Suprapubic skin (tissue), 4 donors: ENCODE results near the gene PMEPA1. TPM values are rescaled to one million over a fixed set of nuclear protein-coding genes. Genes with fewer than 3 reads are reported as not detected.

Experiments
- DNase-seq, 2 donors: peaks; one replicate each; pipeline ENCODE4 v3.0.0-alpha.2; 2019; ENCODE audit warnings: low spot score in 2 of 2
- H3K27ac ChIP-seq: fragments of 200-600 bp; sonication (generic); one replicate; pipeline ENCODE4 v1.5.1; 2019
- H3K27me3 ChIP-seq: fragments of 200-600 bp; sonication (generic); one replicate; pipeline ENCODE4 v1.5.1; 2019
- H3K36me3 ChIP-seq: fragments of 200-600 bp; sonication (generic); one replicate; pipeline ENCODE4 v1.5.1; 2019
- H3K4me1 ChIP-seq: fragments of 200-600 bp; sonication (generic); one replicate; pipeline ENCODE4 v1.5.1; 2019
- H3K4me3 ChIP-seq: fragments of 200-600 bp; sonication (generic); one replicate; pipeline ENCODE4 v1.5.1; 2019; ENCODE audit warnings: mild to moderate bottlenecking
- H3K9me3 ChIP-seq: fragments of 200-600 bp; sonication (generic); one replicate; pipeline ENCODE4 v1.5.1; 2019
- EP300 ChIP-seq: sonication (generic); formaldehyde crosslinking; IDR thresholded peaks from one replicate; pipeline ENCODE4 v1.6.1; 2017; ENCODE audit warnings: antibody characterized with exemption
- POLR2A ChIP-seq, 2 donors: fragments of 450-650 bp; IDR thresholded peaks; one replicate each; pipeline ENCODE4 v1.6.1; 2017; ENCODE audit warnings: antibody characterized with exemption in 2 of 2, mild to moderate bottlenecking in 2 of 2, moderate library complexity in 2 of 2
- POLR2AphosphoS5 ChIP-seq, 3 donors: sonication (generic); formaldehyde crosslinking; IDR thresholded peaks; one replicate each; pipeline ENCODE4 v1.6.1; 2017; ENCODE audit warnings: antibody characterized with exemption in 3 of 3
- WGBS: methylation state at CpG from one replicate; pipeline ENCODE4 v1.1.5; 2018; 5-methylcytosine and 5-hydroxymethylcytosine counted together
- total RNA-seq, 4 donors: library from RNA; depleted of rRNA; stranded (reverse); fragments of >200 nt; gene quantifications; one replicate each; pipeline ENCODE4 v1.1.0, GENCODE V29; 2016
- TF ChIP-seq, protein P1 (sequence below), 2 donors: fragments of 200-600 bp in 1 of 2; fragments of 450-650 bp in 1 of 2; sonication (generic) in 1 of 2; IDR thresholded peaks; one replicate each; pipeline ENCODE4 v1.5.1; 2016 to 2019; ENCODE audit warnings: antibody characterized with exemption in 2 of 2, mild to moderate bottlenecking in 1 of 2, moderate library complexity in 1 of 2

PMEPA1 gene
- total RNA-seq, 4 donors from 2014 or later: 9.5 to 20.4 (median 16.2) TPM

DNA sequence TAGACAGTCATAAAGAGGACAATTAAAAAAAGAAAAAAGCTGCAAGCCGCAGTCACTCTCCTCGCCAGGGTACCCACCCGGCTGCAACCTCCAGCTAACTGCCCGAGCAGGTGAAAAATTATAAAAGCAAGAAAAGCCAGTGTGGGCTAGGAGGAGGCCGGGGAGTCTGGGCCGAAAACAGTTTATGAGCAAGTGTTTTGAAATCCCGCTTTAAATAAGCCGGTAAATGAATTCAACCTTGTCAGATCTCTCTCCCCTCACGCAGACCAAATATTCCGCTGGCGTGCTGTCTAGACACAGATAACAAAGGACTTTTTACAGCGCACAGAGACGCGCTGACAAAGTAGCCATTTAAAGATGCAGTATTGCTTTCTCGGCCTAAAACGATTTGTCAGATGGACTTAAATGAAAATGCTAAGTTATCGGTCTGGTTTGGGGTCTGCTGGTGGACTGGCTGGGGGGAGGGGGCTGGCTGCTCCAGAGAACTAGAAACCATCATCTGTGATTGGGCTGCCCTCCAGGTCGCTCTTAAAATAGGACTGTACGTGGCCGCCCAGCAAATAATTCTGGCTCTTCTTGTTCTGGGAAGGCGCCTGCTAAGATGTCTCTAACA, 24.6 kb downstream of the PMEPA1 start:
- Histone ChIP-seq H3K36me3 (no peaks in the 10 kb centered on the region), H3K27me3 (no peaks in the 10 kb centered on the region), H3K27ac (no peak overlapping the region), H3K4me3 (no peak overlapping the region), H3K9me3 (no peaks in the 10 kb centered on the region), H3K4me1 (peaks cover 77% of the 10 kb centered on the region)
- no peak for DNase-seq
- TF ChIP-seq EP300 (no peak), POLR2AphosphoS5 (IDR thresholded peaks at IDR 0.05) (no peak), POLR2A (IDR thresholded peaks at IDR 0.05) (no peak)
- TF ChIP-seq, protein P1, sequence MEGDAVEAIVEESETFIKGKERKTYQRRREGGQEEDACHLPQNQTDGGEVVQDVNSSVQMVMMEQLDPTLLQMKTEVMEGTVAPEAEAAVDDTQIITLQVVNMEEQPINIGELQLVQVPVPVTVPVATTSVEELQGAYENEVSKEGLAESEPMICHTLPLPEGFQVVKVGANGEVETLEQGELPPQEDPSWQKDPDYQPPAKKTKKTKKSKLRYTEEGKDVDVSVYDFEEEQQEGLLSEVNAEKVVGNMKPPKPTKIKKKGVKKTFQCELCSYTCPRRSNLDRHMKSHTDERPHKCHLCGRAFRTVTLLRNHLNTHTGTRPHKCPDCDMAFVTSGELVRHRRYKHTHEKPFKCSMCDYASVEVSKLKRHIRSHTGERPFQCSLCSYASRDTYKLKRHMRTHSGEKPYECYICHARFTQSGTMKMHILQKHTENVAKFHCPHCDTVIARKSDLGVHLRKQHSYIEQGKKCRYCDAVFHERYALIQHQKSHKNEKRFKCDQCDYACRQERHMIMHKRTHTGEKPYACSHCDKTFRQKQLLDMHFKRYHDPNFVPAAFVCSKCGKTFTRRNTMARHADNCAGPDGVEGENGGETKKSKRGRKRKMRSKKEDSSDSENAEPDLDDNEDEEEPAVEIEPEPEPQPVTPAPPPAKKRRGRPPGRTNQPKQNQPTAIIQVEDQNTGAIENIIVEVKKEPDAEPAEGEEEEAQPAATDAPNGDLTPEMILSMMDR (IDR thresholded peaks at IDR 0.05): no peak
- WGBS: 80% methylated on average over 21 of the region's 21 CpGs

GRCh38 chr20:57684808-57685140, 25.0 kb downstream of the PMEPA1 start:
- WGBS: 55% methylated on average over 5 of the region's 5 CpGs

DNA sequence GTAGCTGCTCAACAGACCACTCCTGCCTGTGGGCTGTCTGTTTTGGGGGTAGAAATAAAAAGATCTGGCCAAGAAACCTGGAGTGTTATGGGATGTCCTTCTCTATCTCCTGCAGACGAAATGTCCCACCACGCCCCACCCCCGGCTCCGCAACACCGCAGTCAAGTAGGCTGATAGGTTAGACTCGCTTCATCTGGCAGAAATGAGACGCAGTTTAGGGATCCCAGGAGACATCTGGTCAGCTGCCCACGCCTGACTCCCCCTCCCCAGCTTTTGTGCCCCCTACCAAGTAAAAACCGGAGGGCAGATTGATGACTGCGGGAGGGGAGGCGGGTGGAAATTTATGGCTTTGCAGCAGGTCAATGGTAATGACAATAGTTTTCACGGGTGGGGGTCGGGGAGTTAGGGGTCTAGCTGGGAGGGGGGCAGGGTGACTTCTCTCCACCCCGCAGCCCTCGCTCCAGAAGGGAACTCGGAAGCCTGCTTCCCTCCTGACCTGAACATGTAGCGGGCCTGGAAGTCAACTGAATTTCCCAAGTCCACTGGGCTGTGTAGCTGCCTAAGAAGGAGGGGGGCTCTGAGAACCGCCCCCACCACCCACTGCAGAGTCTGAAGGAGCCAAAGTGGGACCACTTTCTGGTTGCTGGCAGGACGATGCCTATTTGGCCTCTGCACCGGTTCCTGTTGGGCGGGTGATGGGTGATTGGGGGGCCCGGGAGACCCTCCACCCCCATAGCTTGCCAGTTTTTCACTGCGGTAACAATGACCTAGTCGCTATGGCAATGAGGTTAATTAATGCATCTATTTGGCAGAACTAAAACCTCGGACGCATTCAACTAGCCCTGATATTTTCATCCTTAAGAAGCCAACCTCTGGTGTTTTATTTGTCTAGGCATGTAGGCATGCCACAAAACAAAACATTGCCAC, 25.7 kb downstream of the PMEPA1 start:
- 80% methylated on average over 25 of the region's 26 CpGs for WGBS
- H3K36me3 ChIP-seq: no peaks in the 10 kb centered on the region
- H3K4me1 ChIP-seq: peaks cover 73% of the 10 kb centered on the region
- no peak overlapping the region for H3K27ac ChIP-seq
- DNase-seq: no peak
- H3K27me3 ChIP-seq: no peaks in the 10 kb centered on the region
- H3K9me3 ChIP-seq: no peaks in the 10 kb centered on the region
- no peak for TF ChIP-seq POLR2AphosphoS5 (IDR thresholded peaks at IDR 0.05)
- TF ChIP-seq, protein P1 (IDR thresholded peaks at IDR 0.05): no peak
- no peak for TF ChIP-seq EP300
- no peak for TF ChIP-seq POLR2A (IDR thresholded peaks at IDR 0.05)
- no peak overlapping the region for H3K4me3 ChIP-seq

More at GRCh38 chr20:57684808-57685140, 25.0 kb downstream of the PMEPA1 start:
- Histone ChIP-seq H3K27me3 (no peaks in the 10 kb centered on the region), H3K27ac (no peak overlapping the region), H3K36me3 (no peaks in the 10 kb centered on the region), H3K9me3 (no peaks in the 10 kb centered on the region), H3K4me1 (peaks cover 77% of the 10 kb centered on the region), H3K4me3 (no peak overlapping the region)
- no peak for TF ChIP-seq POLR2AphosphoS5 (IDR thresholded peaks at IDR 0.05)
- TF ChIP-seq POLR2A (IDR thresholded peaks at IDR 0.05): no peak
- TF ChIP-seq, protein P1 (IDR thresholded peaks at IDR 0.05): no peak
- no peak for TF ChIP-seq EP300
- DNase-seq: no peak

DNA sequence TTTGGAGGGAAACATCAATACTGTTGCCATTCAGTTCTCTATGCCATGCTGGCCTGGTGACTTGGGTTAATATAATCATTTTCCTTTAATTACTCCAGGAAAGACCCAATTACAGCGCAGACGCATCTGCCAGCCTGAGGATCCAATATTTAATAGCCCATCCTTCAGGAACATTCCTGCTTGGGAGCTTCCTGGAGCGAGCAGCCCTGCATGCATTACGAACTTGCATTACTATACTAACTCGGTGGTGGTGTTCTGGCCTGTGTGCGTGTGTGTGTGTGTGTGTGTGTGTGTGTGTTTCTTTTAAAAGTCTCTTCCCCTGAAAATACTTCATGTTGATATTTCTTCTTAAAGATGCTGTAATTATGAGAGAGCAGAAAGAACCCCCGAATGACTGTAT, 26.5 kb downstream of the PMEPA1 start:
- 63% methylated on average over 7 of the region's 7 CpGs for WGBS
- no peak overlapping the region for H3K27ac ChIP-seq
- no peaks in the 10 kb centered on the region for H3K36me3 ChIP-seq
- no peak overlapping the region for H3K4me3 ChIP-seq
- H3K9me3 ChIP-seq: no peaks in the 10 kb centered on the region
- no peaks in the 10 kb centered on the region for H3K27me3 ChIP-seq
- H3K4me1 ChIP-seq: peaks cover 64% of the 10 kb centered on the region
- DNase-seq: no peak
- TF ChIP-seq POLR2AphosphoS5 (IDR thresholded peaks at IDR 0.05) (no peak), EP300 (no peak), POLR2A (IDR thresholded peaks at IDR 0.05) (no peak)
- TF ChIP-seq, protein P1 (IDR thresholded peaks at IDR 0.05): no peak
